ENCODE data around the gene PSG3. TPM values are rescaled to one million over a fixed set of nuclear protein-coding genes. Genes with fewer than 3 reads are reported as not detected.
A peak's percentile ranks its signal among the peaks of the same experiment; 100 is the strongest.
"Not testable (repeated sequence)": the region's sequence is repeated elsewhere in the genome, so short reads cannot be mapped to it uniquely, and the experiment has no call there.

PSG3 gene
- total RNA-seq, 1 experiment from 2014 or later, result not detected

DNA sequence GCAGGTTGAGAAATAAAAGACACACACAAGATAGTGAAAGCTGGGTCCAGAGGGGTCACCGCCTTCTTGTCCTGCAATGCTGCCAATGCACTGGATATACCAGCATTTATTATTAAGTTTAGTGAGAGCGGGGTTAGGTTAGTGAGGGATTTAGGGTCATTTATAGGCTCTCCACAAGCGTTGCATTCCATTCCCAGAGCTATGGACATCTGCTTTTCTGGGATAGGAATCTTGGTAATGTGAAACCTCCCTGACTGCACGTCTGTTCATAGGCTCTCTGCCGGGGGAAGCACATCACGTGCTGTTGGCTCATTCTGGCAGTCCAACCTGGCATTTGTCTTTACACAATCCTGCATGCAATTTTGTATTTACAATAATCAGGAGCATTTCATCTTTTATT is 27.5 kb downstream of the PSG3 start:
- H3K4me1 ChIP-seq (ENCODE audit: insufficient read depth, low read length, poor library complexity, severe bottlenecking); H3K27ac ChIP-seq (ENCODE audit: low read depth, low read length, poor library complexity, severe bottlenecking); intact Hi-C loops (cut with micrococcal nuclease; ENCODE audit: unreplicated experiment); BruUV-seq (replicated peaks); H3K4me3 ChIP-seq (ENCODE audit: low read depth, low read length, poor library complexity, severe bottlenecking); H3K27me3 ChIP-seq (replicated peaks; ENCODE audit: insufficient read depth, low read depth, low read length, poor library complexity); H3K36me3 ChIP-seq (ENCODE audit: insufficient read depth, low read length, poor library complexity, severe bottlenecking); H3K9me3 ChIP-seq (ENCODE audit: low read depth, low read length, poor library complexity, severe bottlenecking); POLR2A ChIA-PET (ENCODE audit: low non-redundant PET); DNase-seq (ENCODE audit: low spot score); CTCF ChIA-PET: not testable (repeated sequence)

DNA sequence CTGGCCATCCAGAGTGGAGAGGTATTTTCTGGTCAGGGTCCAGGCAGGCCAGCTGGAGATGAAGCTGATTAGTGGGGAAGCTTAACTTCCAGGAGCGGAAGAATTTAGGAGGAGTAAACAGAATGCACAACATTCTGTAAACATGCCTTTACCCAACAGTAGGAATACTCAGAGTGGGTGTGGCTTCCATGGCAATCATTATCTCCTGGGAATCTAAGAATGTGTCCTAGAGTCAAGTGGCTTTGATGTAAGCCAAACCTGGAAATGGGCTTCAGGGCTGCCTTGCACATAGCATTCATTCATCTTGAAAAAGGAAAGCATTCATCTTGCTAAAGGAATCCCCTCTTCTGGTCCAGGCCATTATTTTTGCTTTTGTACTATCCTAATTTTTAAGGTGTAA is 29.3 kb downstream of the PSG3 start:
- H3K4me3 ChIP-seq (ENCODE audit: low read depth, low read length, poor library complexity, severe bottlenecking); H3K4me1 ChIP-seq (ENCODE audit: insufficient read depth, low read length, poor library complexity, severe bottlenecking); H3K27me3 ChIP-seq (replicated peaks; ENCODE audit: insufficient read depth, low read depth, low read length, poor library complexity); DNase-seq (ENCODE audit: low spot score); intact Hi-C loops (cut with micrococcal nuclease; ENCODE audit: unreplicated experiment); BruUV-seq (replicated peaks); POLR2A ChIA-PET (ENCODE audit: low non-redundant PET); H3K36me3 ChIP-seq (ENCODE audit: insufficient read depth, low read length, poor library complexity, severe bottlenecking); H3K9me3 ChIP-seq (ENCODE audit: low read depth, low read length, poor library complexity, severe bottlenecking); CTCF ChIA-PET; H3K27ac ChIP-seq (ENCODE audit: low read depth, low read length, poor library complexity, severe bottlenecking): not testable (repeated sequence)

DNA sequence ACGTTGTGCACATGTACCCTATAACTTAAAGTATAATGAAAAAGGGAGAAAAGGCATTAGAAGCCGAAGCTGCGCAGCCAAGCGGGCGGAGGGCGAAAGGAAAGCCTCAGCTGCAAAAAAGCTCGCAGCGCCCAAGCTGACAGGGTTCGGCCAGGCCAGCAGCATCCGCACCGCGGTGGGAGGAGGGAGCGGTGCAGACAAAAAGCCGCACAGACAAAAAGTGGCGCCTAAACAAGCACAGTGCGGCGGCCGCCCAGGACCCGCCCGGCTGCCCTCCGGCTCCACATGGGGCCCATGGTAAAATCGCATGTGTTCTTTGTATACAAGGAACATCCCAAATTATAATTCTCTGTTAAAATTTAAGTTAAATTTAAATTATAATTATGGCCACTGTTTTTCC is 42.4 kb downstream of the PSG3 start:
- CTCF ChIA-PET, result no interaction called here
- no TSS peak for BruUV-seq (replicated peaks)
- Histone ChIP-seq H3K36me3 (ENCODE audit: insufficient read depth, low read length, poor library complexity, severe bottlenecking) (no peaks in the 10 kb centered on the region), H3K4me1 (ENCODE audit: insufficient read depth, low read length, poor library complexity, severe bottlenecking) (no peaks in the 10 kb centered on the region), H3K4me3 (ENCODE audit: low read depth, low read length, poor library complexity, severe bottlenecking) (no peak overlapping the region), H3K27ac (ENCODE audit: low read depth, low read length, poor library complexity, severe bottlenecking) (no peak overlapping the region), H3K9me3 (ENCODE audit: low read depth, low read length, poor library complexity, severe bottlenecking) (no peaks in the 10 kb centered on the region), H3K27me3 (replicated peaks; ENCODE audit: insufficient read depth, low read depth, low read length, poor library complexity) (peaks cover 62% of the 10 kb centered on the region)
- POLR2A ChIA-PET (ENCODE audit: low non-redundant PET), result no interaction called here
- TF ChIP-seq EZH2 (IDR thresholded peaks at IDR 0.05; ENCODE audit: borderline replicate concordance, low read depth, low read length, poor library complexity, severe bottlenecking) (peak; percentile 72), CTCF (conservative IDR thresholded peaks at IDR 0.05; ENCODE audit: low read depth, low read length) (no peak)
- intact Hi-C loops (cut with micrococcal nuclease; ENCODE audit: unreplicated experiment), result loop anchor here (10.0 kb wide), 1 partner anchor 67 kb away; the partner anchor contains the start of gene PSG8
- no peak for DNase-seq (ENCODE audit: low spot score)

DNA sequence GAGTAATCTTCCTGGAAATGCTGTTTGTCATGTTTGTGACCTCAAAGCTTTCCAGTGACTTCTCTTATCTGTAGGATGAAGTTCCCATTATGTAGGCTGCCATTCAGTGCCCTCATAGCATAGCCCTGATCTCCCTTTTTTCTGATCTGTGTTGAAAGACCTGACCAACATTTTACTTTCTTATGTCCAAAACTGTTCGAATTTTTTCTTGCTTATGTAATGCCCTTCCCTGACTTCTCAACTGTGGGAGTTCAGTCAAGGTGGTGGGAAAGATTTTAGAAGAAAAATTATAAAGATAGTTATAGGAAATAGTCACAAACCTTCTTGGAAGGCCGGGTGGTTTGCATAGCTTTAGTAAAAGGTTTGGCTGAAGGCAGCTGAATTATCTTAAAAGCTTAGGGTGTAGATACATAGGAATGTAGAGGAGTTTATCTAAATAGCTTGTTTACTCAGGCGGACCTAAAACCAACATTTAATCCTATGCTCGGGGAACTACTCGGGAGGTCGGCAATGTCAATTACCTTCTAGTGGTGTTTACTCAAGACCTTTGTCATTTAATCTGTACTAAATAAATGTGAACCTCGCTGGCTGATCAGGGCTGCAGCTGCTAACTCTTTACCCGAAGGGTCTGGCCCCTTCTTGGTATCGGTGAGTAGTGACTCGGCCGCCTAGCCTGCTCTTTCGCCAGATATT is 44.3 kb downstream of the PSG3 start:
- no peaks in the 10 kb centered on the region for H3K9me3 ChIP-seq (ENCODE audit: low read depth, low read length, poor library complexity, severe bottlenecking)
- CTCF ChIA-PET, result no interaction called here

More for the DNA sequence above, 44.3 kb downstream of the PSG3 start:
- TF ChIP-seq EZH2 (IDR thresholded peaks at IDR 0.05; ENCODE audit: borderline replicate concordance, low read depth, low read length, poor library complexity, severe bottlenecking) (no peak), CTCF (conservative IDR thresholded peaks at IDR 0.05; ENCODE audit: low read depth, low read length) (no peak)
- Histone ChIP-seq H3K4me3 (ENCODE audit: low read depth, low read length, poor library complexity, severe bottlenecking) (no peak overlapping the region), H3K36me3 (ENCODE audit: insufficient read depth, low read length, poor library complexity, severe bottlenecking) (no peaks in the 10 kb centered on the region), H3K4me1 (ENCODE audit: insufficient read depth, low read length, poor library complexity, severe bottlenecking) (no peaks in the 10 kb centered on the region), H3K27ac (ENCODE audit: low read depth, low read length, poor library complexity, severe bottlenecking) (no peak overlapping the region), H3K27me3 (replicated peaks; ENCODE audit: insufficient read depth, low read depth, low read length, poor library complexity) (peaks cover 71% of the 10 kb centered on the region)
- intact Hi-C loops (cut with micrococcal nuclease; ENCODE audit: unreplicated experiment), result loop anchor here (10.0 kb wide), 1 partner anchor 69 kb away; the partner anchor contains the start of gene PSG8
- POLR2A ChIA-PET (ENCODE audit: low non-redundant PET), result no interaction called here
- no peak for DNase-seq (ENCODE audit: low spot score)
- BruUV-seq (replicated peaks), result no TSS peak
